ENCODE results near the gene JAKMIP1. TPM values are rescaled to one million over a fixed set of nuclear protein-coding genes. Genes with fewer than 3 reads are reported as not detected.

JAKMIP1 gene
- total RNA-seq, 1 donor from 2014 or later: not detected

- H3K36me3 ChIP-seq (ENCODE audit: control insufficient read depth, insufficient read depth, low read length): no peaks in the 10 kb centered on the region
- TF ChIP-seq CTCF (IDR thresholded peaks at IDR 0.05; ENCODE audit: insufficient read depth, low read length, poor library complexity, severe bottlenecking): no peak
- no peak for DNase-seq (ENCODE audit: low read depth)
- no peaks in the 10 kb centered on the region for H3K27me3 ChIP-seq (ENCODE audit: control insufficient read depth, insufficient read depth, low read length)
- H3K4me3 ChIP-seq (ENCODE audit: low read depth, low read length): no peak overlapping the region
Observed at GRCh38 chr4:6030679-6031078, 169.7 kb downstream of the JAKMIP1 start.

DNA sequence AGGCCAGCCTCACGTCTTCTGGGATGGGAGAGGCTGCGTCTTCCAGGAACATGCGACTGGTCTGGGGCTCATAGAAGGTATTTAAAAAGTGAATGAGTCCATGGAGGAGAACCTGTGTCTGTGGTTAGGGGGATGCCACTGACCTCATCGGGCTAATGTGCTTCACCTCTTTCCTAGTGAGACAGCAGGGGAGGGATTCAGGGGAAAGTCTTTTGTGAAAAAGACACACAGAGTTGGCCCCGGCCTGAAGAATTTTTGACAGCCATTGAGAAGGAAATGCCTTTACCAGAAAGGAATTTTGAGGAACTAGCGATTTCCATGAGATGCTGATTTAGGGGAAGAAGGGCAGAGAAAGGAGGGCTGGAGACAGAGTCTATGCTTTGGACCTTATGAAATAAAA is 171.1 kb downstream of the JAKMIP1 start:
- H3K4me3 ChIP-seq (ENCODE audit: low read depth, low read length): no peak overlapping the region
- TF ChIP-seq CTCF (IDR thresholded peaks at IDR 0.05; ENCODE audit: insufficient read depth, low read length, poor library complexity, severe bottlenecking): no peak
- no peaks in the 10 kb centered on the region for H3K27me3 ChIP-seq (ENCODE audit: control insufficient read depth, insufficient read depth, low read length)
- DNase-seq (ENCODE audit: low read depth): no peak
- H3K36me3 ChIP-seq (ENCODE audit: control insufficient read depth, insufficient read depth, low read length): no peaks in the 10 kb centered on the region

DNA sequence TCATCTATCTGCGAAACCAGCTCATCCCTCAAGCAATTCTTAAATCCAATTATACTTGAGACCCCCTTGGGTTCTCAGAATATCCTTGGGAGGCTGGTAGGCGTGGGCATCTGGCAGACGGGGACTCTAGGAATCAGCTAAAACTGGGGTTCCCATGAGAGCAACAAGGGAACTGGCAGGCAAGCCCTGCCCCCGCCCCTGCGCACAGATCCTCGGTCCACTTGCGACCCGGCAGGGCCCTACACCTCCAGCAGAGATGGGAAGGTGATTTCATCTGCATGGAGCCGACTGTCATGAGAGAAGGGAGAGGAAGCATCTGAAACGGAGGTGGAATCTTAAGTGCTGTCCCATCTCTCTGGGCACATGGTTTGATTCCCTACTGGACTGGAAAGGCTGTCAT is 172.2 kb downstream of the JAKMIP1 start:
- no peak for DNase-seq (ENCODE audit: low read depth)
- no peaks in the 10 kb centered on the region for H3K36me3 ChIP-seq (ENCODE audit: control insufficient read depth, insufficient read depth, low read length)
- TF ChIP-seq CTCF (IDR thresholded peaks at IDR 0.05; ENCODE audit: insufficient read depth, low read length, poor library complexity, severe bottlenecking): no peak

GRCh38 chr4:6027392-6027791 is 173.0 kb downstream of the JAKMIP1 start:
- Histone ChIP-seq H3K27me3 (ENCODE audit: control insufficient read depth, insufficient read depth, low read length) (no peaks in the 10 kb centered on the region), H3K4me3 (ENCODE audit: low read depth, low read length) (no peak overlapping the region), H3K36me3 (ENCODE audit: control insufficient read depth, insufficient read depth, low read length) (no peaks in the 10 kb centered on the region)
- no peak for TF ChIP-seq CTCF (IDR thresholded peaks at IDR 0.05; ENCODE audit: insufficient read depth, low read length, poor library complexity, severe bottlenecking)
- DNase-seq (ENCODE audit: low read depth): no peak

More for the DNA sequence above, 172.2 kb downstream of the JAKMIP1 start:
- no peak overlapping the region for H3K4me3 ChIP-seq (ENCODE audit: low read depth, low read length)
- H3K27me3 ChIP-seq (ENCODE audit: control insufficient read depth, insufficient read depth, low read length): no peaks in the 10 kb centered on the region

- Histone ChIP-seq H3K27me3 (ENCODE audit: control insufficient read depth, insufficient read depth, low read length) (no peaks in the 10 kb centered on the region), H3K4me3 (ENCODE audit: low read depth, low read length) (no peak overlapping the region), H3K36me3 (ENCODE audit: control insufficient read depth, insufficient read depth, low read length) (no peaks in the 10 kb centered on the region)
- TF ChIP-seq CTCF (IDR thresholded peaks at IDR 0.05; ENCODE audit: insufficient read depth, low read length, poor library complexity, severe bottlenecking): no peak
- no peak for DNase-seq (ENCODE audit: low read depth)
Observed at GRCh38 chr4:6024313-6024960, 175.9 kb downstream of the JAKMIP1 start.

DNA sequence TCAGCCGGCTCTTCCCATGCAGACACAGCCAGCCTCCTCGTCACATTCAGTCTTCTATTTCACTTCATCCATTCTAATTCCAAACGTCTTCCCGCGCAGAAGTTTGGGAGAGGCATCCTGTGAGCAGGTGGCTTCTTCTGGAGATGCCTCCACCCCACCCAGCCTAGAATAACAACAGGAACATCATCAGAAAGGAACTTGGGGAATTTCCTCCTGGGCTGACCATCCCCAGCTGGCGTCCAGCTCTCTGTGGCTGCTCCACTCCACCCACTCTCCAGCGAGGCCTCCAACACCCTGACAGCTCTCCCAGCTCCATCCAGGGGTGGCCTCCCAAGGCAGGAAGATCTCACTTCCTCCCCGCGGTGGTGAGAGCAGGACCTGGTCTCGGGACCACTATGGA is 176.6 kb downstream of the JAKMIP1 start:
- TF ChIP-seq CTCF (IDR thresholded peaks at IDR 0.05; ENCODE audit: insufficient read depth, low read length, poor library complexity, severe bottlenecking): no peak
- no peaks in the 10 kb centered on the region for H3K36me3 ChIP-seq (ENCODE audit: control insufficient read depth, insufficient read depth, low read length)
- DNase-seq (ENCODE audit: low read depth): no peak

More for the DNA sequence above, 176.6 kb downstream of the JAKMIP1 start:
- Histone ChIP-seq H3K27me3 (ENCODE audit: control insufficient read depth, insufficient read depth, low read length) (no peaks in the 10 kb centered on the region), H3K4me3 (ENCODE audit: low read depth, low read length) (no peak overlapping the region)

Data from kidney epithelial cell (primary cell).